HL-60 (cell line): ENCODE results near the gene NEURL1.

ENCODE experiments used
- DNase-seq, 2 experiments: peaks; one replicate each; pipeline ENCODE4 v3.0.0-alpha.2; 2010 to 2020; ENCODE audit warnings: low read depth in 1 of 2, low spot score in 1 of 2
- H3K27ac ChIP-seq: fragments of 250-450 bp; sonication (Bioruptor Pico); replicated peaks from 2 replicates; pipeline ENCODE4 v1.5.1; 2020; ENCODE audit warnings: mild to moderate bottlenecking, moderate library complexity
- H3K27me3 ChIP-seq: fragments of 250-450 bp; sonication (Bioruptor Pico); 2 replicates; pipeline ENCODE4 v1.5.1; 2021; ENCODE audit warnings: mild to moderate bottlenecking, moderate library complexity; ENCODE audit not compliant: insufficient read depth, poor library complexity, severe bottlenecking
- H3K4me3 ChIP-seq: replicated peaks from 2 replicates; pipeline ENCODE4 v1.5.1; 2011; ENCODE audit warnings: mild to moderate bottlenecking, control low read depth, low read length; ENCODE audit not compliant: insufficient read depth
- CTCF ChIP-seq: IDR thresholded peaks from one replicate; pipeline ENCODE4 v1.5.1; 2011; ENCODE audit warnings: low read length, control low read depth, inconsistent platforms; ENCODE audit not compliant: insufficient read depth
- GABPA ChIP-seq: IDR thresholded peaks from 2 replicates; pipeline ENCODE4 v1.6.1; 2012; ENCODE audit warnings: low read depth
- POLR2AphosphoS5 ChIP-seq: IDR thresholded peaks from 2 replicates; pipeline ENCODE4 v1.6.1; 2012; ENCODE audit warnings: low read depth
- REST ChIP-seq: IDR thresholded peaks from 2 replicates; pipeline ENCODE4 v1.6.1; 2012; ENCODE audit warnings: low read depth; ENCODE audit not compliant: insufficient replicate concordance
- SPI1 ChIP-seq: IDR thresholded peaks from 2 replicates; pipeline ENCODE4 v1.6.1; 2012; ENCODE audit warnings: low read depth, mild to moderate bottlenecking, borderline replicate concordance

NEURL1 gene

GRCh38 chr10:103476046-103476768, 17.3 kb upstream of the NEURL1 start:
- H3K27me3 ChIP-seq = no peaks in the 10 kb centered on the region
- no peak overlapping the region for H3K27ac ChIP-seq
- TF ChIP-seq REST = no peak
- TF ChIP-seq GABPA = no peak
- H3K4me3 ChIP-seq = no peak overlapping the region
- peak in 1 of 2 experiments; percentile 16 for DNase-seq

GRCh38 chr10:103478671-103479070, 14.8 kb upstream of the NEURL1 start:
- Histone ChIP-seq H3K4me3 (no peak overlapping the region), H3K27me3 (no peaks in the 10 kb centered on the region), H3K27ac (no peak overlapping the region)
- DNase-seq = no peak
- TF ChIP-seq CTCF (no peak), REST (no peak), SPI1 (no peak), POLR2AphosphoS5 (no peak), GABPA (no peak)

- TF ChIP-seq GABPA = no peak
- no peaks in the 10 kb centered on the region for H3K27me3 ChIP-seq
- no peak for DNase-seq
- no peak within 1 kb of the TSS for H3K4me3 ChIP-seq
- no peak within 1 kb of the TSS for H3K27ac ChIP-seq
Measured at GRCh38 chr10:103479135-103479534, 14.4 kb upstream of the NEURL1 start, which contains the start of gene CALHM3. Gene CALHM3, minus strand, starts transcription at chr10:103479240. Its CDS starts 208 bp downstream, at chr10:103479032.

- DNase-seq = no peak
- H3K27ac ChIP-seq = no peak overlapping the region
- no peaks in the 10 kb centered on the region for H3K27me3 ChIP-seq
- H3K4me3 ChIP-seq = no peak overlapping the region
- TF ChIP-seq SPI1 (no peak), CTCF (no peak), REST (no peak), POLR2AphosphoS5 (no peak), GABPA (no peak)
Measured at GRCh38 chr10:103480521-103480920, 13.0 kb upstream of the NEURL1 start.
